Tibial nerve (tissue), 4 donors: ENCODE results near the gene FRMD4A.

Source experiments
- EP300 ChIP-seq, 2 donors: sonication (generic); formaldehyde crosslinking; IDR thresholded peaks; one replicate each; pipeline ENCODE4 v1.6.1; 2017; ENCODE audit warnings: antibody characterized with exemption in 2 of 2, mild to moderate bottlenecking in 1 of 2
- POLR2A ChIP-seq, 2 donors: fragments of 450-650 bp; IDR thresholded peaks; one replicate each; pipeline ENCODE4 v1.6.1; 2017; ENCODE audit warnings: antibody characterized with exemption in 2 of 2, mild to moderate bottlenecking in 2 of 2, moderate library complexity in 2 of 2
- TF ChIP-seq, protein P1 (sequence below), 5 experiments: fragments of 200-600 bp in 3 of 5; fragments of 450-650 bp in 2 of 5; sonication (generic) in 3 of 5; IDR thresholded peaks; one replicate each; pipeline ENCODE4 v1.5.1; 2016 to 2019; ENCODE audit warnings: antibody characterized with exemption in 5 of 5, mild to moderate bottlenecking in 3 of 5, moderate library complexity in 2 of 5

DNA sequence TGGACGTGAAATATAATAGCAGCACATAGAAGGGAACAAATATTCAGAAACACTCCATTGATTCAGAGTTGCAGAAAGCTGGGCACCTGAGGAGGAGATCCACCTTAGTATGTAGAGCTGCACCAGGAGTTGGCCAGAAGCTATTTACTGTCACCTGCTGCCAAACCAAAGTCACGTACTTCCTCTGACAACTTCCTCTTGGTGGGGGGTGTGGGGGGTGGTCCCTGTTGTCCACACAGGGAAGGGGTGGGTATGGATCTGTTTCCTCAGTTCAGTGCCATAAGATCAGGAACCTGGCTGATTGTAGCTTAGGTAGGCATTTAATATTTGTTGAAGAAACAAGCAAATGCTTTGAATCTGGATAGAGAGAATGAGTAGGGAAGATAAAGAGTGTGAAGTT is 264.6 kb downstream of the FRMD4A start:
- TF ChIP-seq, protein P1, sequence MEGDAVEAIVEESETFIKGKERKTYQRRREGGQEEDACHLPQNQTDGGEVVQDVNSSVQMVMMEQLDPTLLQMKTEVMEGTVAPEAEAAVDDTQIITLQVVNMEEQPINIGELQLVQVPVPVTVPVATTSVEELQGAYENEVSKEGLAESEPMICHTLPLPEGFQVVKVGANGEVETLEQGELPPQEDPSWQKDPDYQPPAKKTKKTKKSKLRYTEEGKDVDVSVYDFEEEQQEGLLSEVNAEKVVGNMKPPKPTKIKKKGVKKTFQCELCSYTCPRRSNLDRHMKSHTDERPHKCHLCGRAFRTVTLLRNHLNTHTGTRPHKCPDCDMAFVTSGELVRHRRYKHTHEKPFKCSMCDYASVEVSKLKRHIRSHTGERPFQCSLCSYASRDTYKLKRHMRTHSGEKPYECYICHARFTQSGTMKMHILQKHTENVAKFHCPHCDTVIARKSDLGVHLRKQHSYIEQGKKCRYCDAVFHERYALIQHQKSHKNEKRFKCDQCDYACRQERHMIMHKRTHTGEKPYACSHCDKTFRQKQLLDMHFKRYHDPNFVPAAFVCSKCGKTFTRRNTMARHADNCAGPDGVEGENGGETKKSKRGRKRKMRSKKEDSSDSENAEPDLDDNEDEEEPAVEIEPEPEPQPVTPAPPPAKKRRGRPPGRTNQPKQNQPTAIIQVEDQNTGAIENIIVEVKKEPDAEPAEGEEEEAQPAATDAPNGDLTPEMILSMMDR (IDR thresholded peaks at IDR 0.05) = no peak
- TF ChIP-seq EP300 (IDR thresholded peaks at IDR 0.05) = no peak
- no peak for TF ChIP-seq POLR2A (IDR thresholded peaks at IDR 0.05)
